Activated CD8-positive, alpha-beta memory T cell treated with anti-CD3 and anti-CD28 coated beads, Interleukin-2, amount 50 U/mL, for 24 hours (primary cell): ENCODE results near the gene SLC66A2.
"Not testable (repeated sequence)": the region's sequence is repeated elsewhere in the genome, so short reads cannot be mapped to it uniquely, and the experiment has no call there.

Experiments used
- DNase-seq: peaks from one replicate; pipeline ENCODE4 v3.0.0-alpha.2; 2020; ENCODE audit errors: extremely low read depth

SLC66A2 gene

DNA sequence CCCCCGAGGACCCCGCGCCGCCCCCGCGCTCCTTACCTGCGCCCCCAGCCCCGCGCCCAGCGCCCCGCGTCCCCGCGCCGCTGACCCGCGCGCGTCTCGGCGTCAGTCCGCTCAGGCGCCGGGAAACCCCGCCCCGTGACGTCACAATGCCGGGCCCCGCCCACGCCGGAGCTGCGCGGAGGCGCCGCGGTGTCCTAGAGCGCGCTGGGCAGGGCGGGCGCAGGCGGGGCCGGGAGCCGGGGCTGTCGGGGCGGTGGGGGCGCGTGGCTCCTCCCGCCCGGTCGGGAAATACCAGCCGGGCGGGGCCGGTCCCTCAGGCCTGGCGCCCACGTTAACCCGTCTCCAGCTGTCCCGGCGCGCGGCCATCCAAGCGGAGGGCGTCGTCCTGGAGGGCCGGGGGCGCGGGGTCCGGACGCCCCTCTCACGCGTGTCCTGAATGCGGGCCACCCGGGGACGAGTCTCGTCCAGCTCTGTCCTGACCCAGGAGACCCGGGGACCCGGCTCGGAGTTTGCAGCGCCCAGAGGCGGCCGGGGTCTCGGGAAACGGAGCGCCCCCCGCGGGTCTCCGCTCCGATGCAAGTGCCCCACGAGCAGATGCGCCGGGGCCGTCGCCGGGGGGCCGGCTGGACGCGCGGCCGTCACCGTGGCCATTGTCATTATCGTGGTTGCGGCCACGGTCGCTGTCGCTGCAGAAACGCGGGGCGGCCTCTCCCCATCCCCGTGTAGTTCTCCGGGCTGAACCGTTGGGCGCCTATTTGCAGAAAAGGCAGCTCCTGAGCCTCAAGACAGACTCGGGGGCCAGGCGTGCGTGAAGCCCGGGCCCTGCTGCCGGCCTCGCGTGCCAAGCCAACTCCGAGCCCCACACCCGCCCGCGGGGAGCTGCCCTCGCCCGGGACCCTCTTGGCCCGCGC, at the start of gene SLC66A2:
SLC66A2 (minus strand) TSS at position 109 of the 911 bp plus-strand sequence. CDS start 727 bp downstream, outside the sequence.
- DNase-seq: peak; percentile 86

DNA sequence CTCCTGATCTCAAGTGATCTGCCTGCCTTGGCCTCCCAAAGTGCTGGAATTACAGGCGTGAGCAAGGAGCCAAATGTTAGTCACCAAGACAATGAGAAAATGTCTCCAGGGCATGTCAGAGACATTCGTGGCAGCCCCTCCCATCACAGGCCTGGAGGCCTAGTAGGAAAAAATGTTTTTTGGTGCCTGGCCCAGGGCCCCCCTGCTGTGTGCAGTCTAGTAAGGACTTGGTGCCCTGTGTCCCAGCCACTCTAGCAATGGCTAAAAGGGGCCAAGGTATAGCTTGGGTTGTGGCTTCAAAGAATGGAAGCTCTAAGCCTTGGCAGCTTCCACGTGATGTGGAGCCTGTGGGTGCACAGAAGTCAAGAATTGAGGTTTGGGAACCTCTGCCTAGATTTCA, 49.4 kb upstream of the SLC66A2 start:
- no peak for DNase-seq

DNA sequence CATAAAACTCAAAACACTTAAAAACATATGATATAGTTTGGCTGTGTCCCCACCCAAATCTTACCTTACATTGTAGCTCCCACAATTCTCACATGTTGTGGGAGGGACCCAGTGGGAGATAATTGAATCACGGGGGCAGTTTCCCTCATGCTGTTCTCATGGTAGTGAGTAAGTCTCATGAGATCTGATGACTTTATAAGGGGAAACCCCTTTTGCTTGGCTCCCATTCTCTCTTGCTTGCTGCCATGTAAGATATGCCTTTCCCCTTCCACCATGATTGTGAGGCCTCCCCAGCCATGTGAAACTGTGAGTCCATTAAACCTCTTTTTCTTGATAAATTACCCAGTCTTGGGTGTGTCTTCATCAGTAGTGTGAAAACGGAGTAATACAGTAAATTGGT, 48.2 kb upstream of the SLC66A2 start:
- not testable (repeated sequence) for DNase-seq

DNA sequence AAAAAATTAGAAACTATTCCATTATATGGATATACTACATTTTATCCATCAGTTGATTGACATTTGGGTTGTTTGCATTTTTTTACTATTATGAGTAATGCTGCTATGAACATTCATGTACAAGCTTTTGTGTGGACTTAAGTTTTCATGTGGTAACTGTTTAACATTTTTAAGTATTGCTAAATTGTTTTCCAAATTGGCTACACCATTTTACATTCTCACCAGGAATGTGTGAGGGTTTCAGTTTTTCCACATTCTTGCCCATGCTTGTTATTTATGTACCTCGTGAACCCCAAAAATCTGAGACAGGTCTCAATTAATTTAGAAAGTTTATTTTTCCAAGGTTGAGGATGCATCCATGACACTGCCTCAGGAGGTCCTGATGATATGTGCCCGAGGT, 40.0 kb upstream of the SLC66A2 start:
- no peak for DNase-seq

DNA sequence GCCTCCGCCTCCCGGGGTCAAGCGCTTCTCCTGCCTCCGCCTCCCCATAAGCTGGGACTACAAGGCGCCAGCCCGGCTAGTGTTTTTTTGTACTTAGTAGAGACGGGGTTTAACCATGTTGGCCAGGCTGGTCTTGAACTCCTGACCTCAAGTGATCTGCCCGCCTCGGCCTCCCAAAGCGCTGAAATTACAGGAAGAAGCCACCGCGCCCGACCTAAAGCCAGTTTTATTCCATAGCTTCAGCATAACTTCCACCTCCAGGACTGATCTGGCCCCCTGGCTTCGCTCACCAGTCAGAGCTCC, 37.7 kb upstream of the SLC66A2 start:
- DNase-seq: no peak

DNA sequence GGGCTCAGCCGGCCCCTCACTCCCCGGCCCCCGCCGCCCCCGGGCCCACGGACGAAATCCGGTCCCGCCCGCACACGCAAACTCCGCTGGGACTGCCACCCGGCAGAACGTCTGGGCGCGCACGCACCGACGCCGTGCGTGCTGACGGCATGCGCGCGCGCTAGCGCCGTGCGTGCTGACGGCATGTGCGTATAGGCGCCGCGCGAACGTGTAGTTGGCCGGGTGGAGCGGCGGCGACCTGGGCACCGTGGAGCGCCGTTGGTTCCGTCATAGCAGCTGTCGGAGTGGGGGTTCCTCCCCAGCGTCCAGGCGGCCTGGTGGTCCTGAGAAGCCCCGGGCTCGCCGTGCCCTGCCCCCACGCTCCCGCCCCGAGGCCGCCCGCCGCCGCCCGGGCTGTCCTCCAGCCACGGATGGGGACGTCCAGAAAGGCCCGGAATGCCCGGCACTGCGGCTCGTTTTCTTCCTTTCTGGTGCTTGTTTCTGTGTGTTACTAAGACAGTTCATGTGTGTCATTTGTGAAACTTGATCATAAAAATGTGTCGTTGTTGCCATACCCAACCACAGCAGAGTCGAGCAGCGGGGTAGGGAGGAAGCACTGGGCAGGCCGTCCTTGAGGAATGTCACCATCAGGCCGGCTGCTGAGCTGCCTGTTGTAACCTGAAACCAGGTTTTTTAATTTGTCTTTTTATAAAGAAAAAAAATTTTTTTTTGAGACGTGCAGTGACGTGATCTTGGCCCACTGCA, 37.2 kb upstream of the SLC66A2 start, which contains the start of gene TXNL4A:
TXNL4A (minus strand) TSS at position 113 of the 744 bp plus-strand sequence. CDS start 171 bp downstream, outside the sequence.
- peak; percentile 44 for DNase-seq

DNA sequence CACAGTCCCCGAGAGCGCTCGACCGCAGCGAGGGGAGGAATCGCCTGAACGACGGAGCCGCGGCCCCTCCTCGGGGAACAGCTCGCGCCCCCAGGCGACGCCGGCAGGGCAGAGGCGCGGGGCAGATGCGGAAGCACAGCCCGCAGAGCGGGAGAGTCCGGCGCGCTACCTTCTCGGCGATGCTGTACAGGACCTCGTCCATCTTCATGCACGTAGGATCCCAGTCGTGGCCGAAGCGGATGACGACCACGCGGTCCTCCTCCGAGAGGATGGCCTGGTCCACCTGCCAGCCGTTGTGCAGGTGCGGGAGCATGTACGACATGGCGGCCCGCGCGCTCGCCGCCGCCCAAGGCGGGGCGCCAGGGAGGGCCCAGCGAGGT, 36.6 kb upstream of the SLC66A2 start:
- DNase-seq: no peak

DNA sequence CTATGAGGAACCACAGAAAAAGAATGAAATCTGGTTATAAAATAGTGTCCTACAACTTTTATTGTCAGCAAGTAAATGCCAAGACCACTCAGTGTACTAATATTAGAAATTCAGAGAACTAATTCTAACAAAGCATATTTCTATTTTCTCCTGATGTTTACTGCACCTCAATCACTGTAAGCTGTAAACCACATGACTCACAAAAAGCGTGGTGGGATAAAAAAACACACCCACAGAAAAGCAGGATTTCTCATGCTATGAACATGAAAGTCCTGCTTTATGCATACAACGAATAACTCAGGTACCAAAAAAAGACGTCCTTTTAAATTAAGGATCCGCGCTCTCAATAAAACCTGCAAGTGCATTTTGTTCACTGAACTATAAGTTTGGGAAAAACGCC, 36.1 kb upstream of the SLC66A2 start:
- DNase-seq: no peak

DNA sequence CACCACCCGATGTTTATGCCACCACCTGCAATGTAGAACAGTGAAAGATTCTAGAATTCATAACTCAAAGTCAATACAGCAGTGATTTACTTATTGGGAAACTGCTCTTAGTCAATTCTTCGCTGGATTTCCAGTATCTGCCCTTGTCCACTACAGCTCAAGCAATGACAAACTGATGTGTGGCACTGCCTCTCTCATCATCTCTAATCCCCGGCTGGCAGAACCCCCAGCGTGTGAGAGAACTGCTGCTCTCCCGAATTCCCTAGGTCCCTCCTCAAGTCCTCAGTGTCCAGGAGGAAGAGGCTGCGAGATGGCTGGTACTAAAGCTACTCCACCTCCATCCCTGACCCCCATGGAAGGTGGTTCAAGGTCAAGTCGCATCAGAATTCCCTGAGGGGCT, 35.3 kb upstream of the SLC66A2 start:
- no peak for DNase-seq

DNA sequence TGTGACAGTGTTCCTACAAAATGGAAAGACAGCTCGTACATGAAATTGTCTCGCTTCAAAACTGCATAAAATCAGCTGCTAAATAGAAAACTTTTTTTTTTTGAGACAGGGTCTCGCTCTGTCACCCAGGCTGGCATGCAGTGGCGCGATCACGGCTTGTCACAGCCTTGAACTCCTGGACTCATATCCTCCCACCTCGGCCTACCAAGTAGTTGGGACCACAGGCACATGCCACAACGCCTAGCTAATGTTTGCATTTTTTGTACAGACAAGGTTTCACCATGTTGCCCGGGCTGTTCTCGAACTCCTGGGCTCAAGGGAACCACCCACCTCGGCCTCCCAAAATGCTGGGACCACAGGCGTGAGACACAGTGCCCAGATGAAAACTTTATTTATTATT, 33.7 kb upstream of the SLC66A2 start:
- no peak for DNase-seq

DNA sequence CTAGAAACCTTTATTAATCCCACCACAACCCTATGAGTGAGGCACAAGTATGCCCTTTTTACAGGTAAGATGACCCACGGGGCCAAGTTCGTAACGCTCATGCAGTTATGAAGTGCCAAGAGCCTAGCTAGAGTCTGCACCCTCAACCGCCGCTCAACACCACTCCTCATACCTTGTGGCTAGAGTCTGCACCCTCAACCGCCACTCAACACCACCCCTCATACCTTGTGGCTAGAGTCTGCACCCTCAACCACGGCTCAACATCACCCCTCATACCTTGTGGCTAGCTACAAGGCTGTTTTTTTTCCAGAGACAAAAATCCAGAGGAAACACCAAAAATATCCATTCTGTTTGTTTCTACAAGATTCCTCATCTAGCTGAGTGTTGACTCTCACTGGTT, 32.3 kb upstream of the SLC66A2 start:
- no peak for DNase-seq

DNA sequence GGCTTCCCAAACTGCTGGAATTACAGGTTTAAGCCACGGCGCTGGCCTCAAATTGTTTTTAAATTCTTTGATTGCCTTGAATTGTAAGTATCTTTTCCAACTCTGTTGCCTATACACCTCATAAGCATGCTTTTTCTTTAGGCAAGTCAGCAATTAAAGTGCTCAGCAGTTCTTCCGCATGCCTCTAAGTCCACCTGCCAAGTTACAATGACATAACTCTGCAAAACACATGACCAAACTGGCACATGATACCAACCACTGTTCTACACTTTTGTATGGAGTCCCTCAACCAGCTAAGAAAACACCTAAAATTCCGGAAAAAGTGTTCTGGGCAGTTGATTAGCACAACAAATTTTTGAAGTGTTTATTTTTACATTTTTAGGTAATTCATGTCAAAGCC, 31.8 kb upstream of the SLC66A2 start:
- no peak for DNase-seq

DNA sequence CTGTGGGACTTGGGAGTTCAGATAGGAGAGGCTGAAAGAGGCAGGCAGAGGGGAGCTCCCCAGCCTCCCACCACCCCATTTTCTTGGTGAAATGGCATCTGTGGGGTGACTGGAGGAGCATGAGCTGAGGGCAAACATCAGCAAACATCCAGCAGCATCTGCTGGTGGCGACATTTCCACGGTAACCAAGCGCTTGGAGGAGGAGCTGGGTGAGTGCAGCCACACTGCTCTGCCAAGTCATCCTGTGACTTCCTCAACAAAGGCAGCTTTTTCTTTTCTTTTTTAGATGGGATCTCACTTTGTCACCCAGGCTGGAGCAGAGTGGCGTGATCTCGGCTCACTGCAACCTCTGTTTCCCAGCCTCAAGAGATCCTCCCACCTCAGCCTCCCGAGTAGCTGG, 31.3 kb upstream of the SLC66A2 start:
- no peak for DNase-seq

DNA sequence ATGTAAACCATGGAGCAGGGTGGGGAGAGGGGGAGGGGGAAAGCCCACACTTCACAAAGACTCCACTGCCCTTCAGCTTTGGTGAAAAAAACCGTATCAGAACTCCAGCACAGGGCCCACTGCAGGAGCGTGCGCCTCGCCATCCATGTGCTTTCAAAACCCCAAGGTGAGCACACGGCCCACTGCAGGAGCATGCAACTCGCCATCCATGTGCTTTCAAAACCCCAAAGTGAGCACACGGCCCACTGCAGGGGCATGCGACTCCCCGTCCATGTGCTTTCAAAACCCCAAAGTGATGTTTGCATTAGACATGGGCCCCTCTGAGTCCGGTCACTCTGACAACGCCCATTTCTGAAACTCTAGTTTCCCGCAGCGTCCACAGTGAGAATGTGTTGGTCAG, 29.1 kb upstream of the SLC66A2 start:
- DNase-seq: no peak

DNA sequence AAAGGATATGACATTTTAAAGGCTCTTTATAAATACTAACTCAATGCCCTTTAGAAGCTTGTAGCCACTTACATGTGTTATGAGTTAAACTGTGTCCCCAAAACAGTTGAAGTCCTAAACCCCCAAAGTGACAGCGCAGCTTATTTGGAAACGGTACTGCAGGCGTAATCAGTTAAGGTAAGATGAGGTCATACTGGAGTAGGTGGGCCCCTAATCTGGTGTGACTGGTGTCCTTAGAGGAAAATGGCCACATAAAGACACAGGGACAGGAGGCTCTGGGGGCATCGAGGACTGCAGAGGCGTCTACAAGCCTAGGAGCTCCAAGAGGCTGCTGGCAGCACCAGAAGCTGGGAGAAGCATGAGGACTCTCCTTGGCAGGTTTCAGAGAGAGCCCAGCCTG, 28.4 kb upstream of the SLC66A2 start:
- no peak for DNase-seq

DNA sequence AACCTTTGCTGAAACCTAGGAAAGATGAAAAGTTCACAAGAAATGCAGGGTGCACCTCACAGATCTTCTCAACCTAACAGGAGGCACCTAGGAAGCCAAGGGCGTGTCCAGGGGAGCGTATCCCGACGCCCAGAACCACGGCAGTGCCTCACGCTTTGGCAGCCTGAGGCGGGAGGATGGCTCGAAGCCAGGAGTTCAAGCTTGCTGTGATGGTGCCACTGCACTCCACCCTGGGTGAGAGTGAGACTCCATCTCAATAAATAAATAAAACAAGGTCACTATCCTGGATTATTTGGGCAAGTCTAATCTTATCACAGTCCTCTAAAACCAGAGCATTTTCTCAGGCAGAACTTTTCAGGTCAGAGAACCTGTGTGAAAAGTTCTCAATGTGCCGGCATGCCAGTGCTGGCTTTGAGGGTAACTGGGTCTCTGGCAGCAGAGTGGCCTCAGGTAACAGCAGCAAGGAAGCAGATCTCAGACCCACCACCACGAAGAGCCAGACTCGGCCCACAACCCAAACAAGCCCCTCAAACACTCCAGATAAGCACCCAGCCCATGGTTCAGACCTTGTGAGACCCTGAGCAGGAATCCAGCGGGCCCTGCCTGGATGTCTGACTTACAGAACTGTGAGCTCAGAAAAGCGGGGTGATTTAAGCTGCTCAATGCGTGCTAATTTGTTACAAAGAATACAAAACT, 24.7 kb upstream of the SLC66A2 start:
- no peak for DNase-seq

DNA sequence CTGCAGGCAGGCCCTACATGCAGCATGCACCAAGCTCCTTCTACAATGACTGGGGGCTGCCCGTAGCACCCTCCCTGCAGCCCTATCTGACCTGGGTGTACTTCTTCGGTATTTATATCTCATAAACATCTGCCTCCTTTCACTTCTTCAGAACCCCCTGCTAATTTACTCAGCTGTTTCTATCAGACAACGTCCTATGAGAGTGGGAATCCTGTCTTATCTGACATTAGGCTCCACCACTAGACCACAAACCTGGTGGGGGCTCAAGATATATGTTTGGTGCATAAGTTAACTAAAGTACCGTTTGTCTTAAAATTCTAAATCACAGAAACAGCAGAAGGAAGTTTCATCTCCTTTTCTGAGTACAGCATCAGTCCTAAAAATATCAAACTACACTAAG, 23.6 kb upstream of the SLC66A2 start:
- DNase-seq: no peak

DNA sequence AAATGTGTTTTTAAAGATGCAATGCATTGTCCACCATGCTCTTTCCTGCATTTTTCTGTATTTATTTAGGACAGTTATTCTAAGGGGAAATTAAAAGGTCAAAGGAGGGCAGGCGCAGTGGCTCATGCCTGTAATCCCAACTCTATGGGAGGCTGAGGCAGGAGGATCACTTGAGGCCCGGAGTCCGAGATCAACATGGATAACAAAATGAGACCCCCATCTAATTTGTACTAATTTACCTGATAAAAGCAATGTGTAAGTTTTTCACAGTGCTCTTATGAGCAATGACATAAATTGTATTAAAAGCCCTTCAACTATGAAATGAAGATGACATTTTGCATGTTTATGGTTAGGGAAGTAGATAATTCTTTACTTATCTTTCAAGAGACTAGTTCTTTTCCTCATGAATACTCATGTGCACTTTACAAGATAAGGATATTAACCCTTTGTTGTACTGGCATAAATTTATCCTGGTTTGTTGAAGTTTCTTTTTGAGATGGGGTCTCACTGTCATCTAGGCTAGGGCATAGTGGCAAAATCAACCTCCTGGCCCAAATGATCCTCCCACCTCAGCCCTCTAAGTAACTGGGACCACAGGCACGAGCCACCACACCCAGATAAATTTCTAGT, 22.7 kb upstream of the SLC66A2 start:
- no peak for DNase-seq

DNA sequence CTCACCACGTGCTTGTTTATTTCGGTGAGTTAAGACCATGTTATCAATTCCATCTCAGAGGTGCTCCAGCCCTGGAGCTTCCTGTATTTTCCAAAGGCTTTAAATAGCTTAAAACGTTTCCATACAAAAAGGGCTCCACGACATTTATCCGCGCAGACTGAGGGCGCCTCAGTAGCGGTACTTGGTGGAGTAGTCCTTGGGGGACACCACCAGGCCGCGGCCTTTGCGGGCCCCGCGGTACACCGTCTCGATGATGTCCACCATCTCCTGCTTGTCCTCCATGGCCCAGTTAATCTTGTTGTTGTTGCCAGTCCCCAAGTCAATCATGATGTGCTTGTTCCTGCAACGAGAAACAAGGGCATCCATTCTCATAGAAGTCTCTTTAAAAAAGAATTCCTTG, 22.1 kb upstream of the SLC66A2 start:
- DNase-seq: no peak

DNA sequence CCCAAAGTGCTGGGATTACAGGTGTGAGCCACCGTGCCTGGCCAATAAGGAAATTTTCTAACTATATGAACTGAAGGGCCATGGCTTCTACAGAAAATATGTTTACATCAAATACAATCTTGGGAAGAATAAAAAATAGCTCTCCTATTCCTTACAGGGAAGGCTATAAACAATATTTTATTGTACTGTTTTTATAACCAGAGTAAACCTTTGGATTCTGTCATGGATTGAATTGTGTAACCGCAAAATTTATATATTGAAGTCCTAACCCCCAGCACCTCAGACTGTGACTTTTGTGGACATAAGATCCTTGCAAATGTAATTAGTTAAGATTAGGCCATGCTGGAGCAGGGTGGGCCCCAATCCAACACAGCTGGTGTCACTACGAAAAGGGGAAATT, 21.3 kb upstream of the SLC66A2 start:
- no peak for DNase-seq

DNA sequence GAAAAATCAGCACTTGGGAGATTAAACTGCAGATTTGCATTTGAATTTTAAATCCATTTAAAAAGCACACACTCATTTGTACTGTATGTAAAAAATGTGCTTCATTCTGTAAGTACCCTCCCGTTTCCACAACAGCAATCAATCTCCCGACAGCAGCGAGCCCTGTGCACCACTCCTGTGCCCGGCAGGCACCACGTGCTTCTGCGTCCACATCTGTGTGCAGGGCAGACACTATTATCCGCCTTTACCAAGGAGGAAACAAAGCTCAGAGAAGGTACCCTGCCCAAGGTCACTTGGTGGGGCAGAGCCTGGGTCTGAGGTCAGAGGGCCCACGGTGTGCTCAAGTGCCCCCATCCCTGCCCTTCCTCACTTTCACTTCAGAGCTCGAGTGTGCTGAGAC, 20.5 kb upstream of the SLC66A2 start:
- no peak for DNase-seq
